Measurements from ENCODE around the gene COL4A1. TPM values are rescaled to one million over a fixed set of nuclear protein-coding genes. Genes with fewer than 3 reads are reported as not detected.
A peak's percentile ranks its signal among the peaks of the same experiment; 100 is the strongest.

Gene COL4A1
- total and polyA plus RNA-seq, 2 experiments from 2014 or later = 184 to 519 TPM

- peaks cover 21% of the 10 kb centered on the region for H3F3A ChIP-seq (ENCODE audit: insufficient read depth)
- peaks cover 24% of the 10 kb centered on the region for H3K79me2 ChIP-seq (ENCODE audit: insufficient read depth)
- peak overlapping the region; percentile 46 for H3K4me2 ChIP-seq (ENCODE audit: unreplicated experiment)
- H3K4me1 ChIP-seq (ENCODE audit: insufficient read depth) = peaks cover 15% of the 10 kb centered on the region
- H3K27ac ChIP-seq = peak overlapping the region; percentile 63
- H3K36me3 ChIP-seq (ENCODE audit: low read depth) = no peaks in the 10 kb centered on the region
- no peaks in the 10 kb centered on the region for H3K9me2 ChIP-seq (ENCODE audit: insufficient read depth)
- no peak overlapping the region for H3K4me3 ChIP-seq
- DNase-seq = no peak
- H3K9me3 ChIP-seq (ENCODE audit: low read depth) = no peaks in the 10 kb centered on the region
- no peak for TF ChIP-seq EZH2 (IDR thresholded peaks at IDR 0.05; ENCODE audit: insufficient read depth, poor library complexity, severe bottlenecking)
- no peak for TF ChIP-seq EZH2phosphoT487 (IDR thresholded peaks at IDR 0.05; ENCODE audit: insufficient read depth, low read depth)
- no peaks in the 10 kb centered on the region for H3K27me3 ChIP-seq (replicated peaks; ENCODE audit: insufficient read depth)
- WGBS, 2 experiments (ENCODE audit: low coverage in 1 of 2, low lambda C conversion rate in 2 of 2, missing lambda C conversion rate in 2 of 2) = 86 to 87% methylated on average over 9 of the region's 9 CpGs
- no peaks in the 10 kb centered on the region for H4K20me1 ChIP-seq (ENCODE audit: insufficient read depth)
- in situ Hi-C loops (cut with MboI) = no loop called here
- peak overlapping the region; percentile 40 for H3K9ac ChIP-seq
- peak overlapping the region; percentile 38; the same call in 1 of the 2 replicates for H2AFZ ChIP-seq
Observed at GRCh38 chr13:110339975-110340550, 33.1 kb upstream of the COL4A1 start.

- no peaks in the 10 kb centered on the region for H3K9me3 ChIP-seq (ENCODE audit: low read depth)
- no peak overlapping the region for H3K4me3 ChIP-seq
- whole genome bisulfite sequencing, 2 experiments (ENCODE audit: low coverage in 1 of 2, low lambda C conversion rate in 2 of 2, missing lambda C conversion rate in 2 of 2) = 87 to 91% methylated on average over 5 to 6 of the region's 6 CpGs
- peaks cover 24% of the 10 kb centered on the region for H3K79me2 ChIP-seq (ENCODE audit: insufficient read depth)
- H3K9ac ChIP-seq = 0 out of 2 replicates have a peak overlapping the region, but pooled peaks have one; percentile 54
- H3K4me1 ChIP-seq (ENCODE audit: insufficient read depth) = peaks cover 15% of the 10 kb centered on the region
- H3K36me3 ChIP-seq (ENCODE audit: low read depth) = no peaks in the 10 kb centered on the region
- in situ Hi-C loops (cut with MboI) = no loop called here
- H3K9me2 ChIP-seq (ENCODE audit: insufficient read depth) = no peaks in the 10 kb centered on the region
- no peak overlapping the region for H3K4me2 ChIP-seq (ENCODE audit: unreplicated experiment)
- no peak for DNase-seq
- no peaks in the 10 kb centered on the region for H4K20me1 ChIP-seq (ENCODE audit: insufficient read depth)
- H3K27me3 ChIP-seq (replicated peaks; ENCODE audit: insufficient read depth) = no peaks in the 10 kb centered on the region
- TF ChIP-seq EZH2phosphoT487 (IDR thresholded peaks at IDR 0.05; ENCODE audit: insufficient read depth, low read depth) (no peak), EZH2 (IDR thresholded peaks at IDR 0.05; ENCODE audit: insufficient read depth, poor library complexity, severe bottlenecking) (no peak)
- no peak overlapping the region for H2AFZ ChIP-seq
- H3F3A ChIP-seq (ENCODE audit: insufficient read depth) = peaks cover 24% of the 10 kb centered on the region
- peak overlapping the region; percentile 52; the same call in 1 of the 2 replicates for H3K27ac ChIP-seq
Observed at GRCh38 chr13:110339263-110339662, 32.3 kb upstream of the COL4A1 start.

- no peaks in the 10 kb centered on the region for H3K27me3 ChIP-seq (replicated peaks; ENCODE audit: insufficient read depth)
- H3K4me2 ChIP-seq (ENCODE audit: unreplicated experiment) = peak overlapping the region; percentile 54
- no peaks in the 10 kb centered on the region for H3K9me3 ChIP-seq (ENCODE audit: low read depth)
- H3F3A ChIP-seq (ENCODE audit: insufficient read depth) = peaks cover 24% of the 10 kb centered on the region
- peaks cover 15% of the 10 kb centered on the region for H3K4me1 ChIP-seq (ENCODE audit: insufficient read depth)
- H4K20me1 ChIP-seq (ENCODE audit: insufficient read depth) = no peaks in the 10 kb centered on the region
- no peaks in the 10 kb centered on the region for H3K36me3 ChIP-seq (ENCODE audit: low read depth)
- peaks cover 30% of the 10 kb centered on the region for H3K79me2 ChIP-seq (ENCODE audit: insufficient read depth)
- peak overlapping the region; percentile 52 for H3K27ac ChIP-seq
- peak; percentile 41 for DNase-seq
- WGBS, 2 experiments (ENCODE audit: low coverage in 1 of 2, low lambda C conversion rate in 2 of 2, missing lambda C conversion rate in 2 of 2) = 35 to 38% methylated on average over 13 of the region's 13 CpGs
- peak overlapping the region; percentile 68 for H2AFZ ChIP-seq
- no peaks in the 10 kb centered on the region for H3K9me2 ChIP-seq (ENCODE audit: insufficient read depth)
- peak overlapping the region; percentile 54 for H3K9ac ChIP-seq
- H3K4me3 ChIP-seq = 0 out of 2 replicates have a peak overlapping the region, but pooled peaks have one; percentile 3
- in situ Hi-C loops (cut with MboI) = no loop called here
- no peak for TF ChIP-seq EZH2phosphoT487 (IDR thresholded peaks at IDR 0.05; ENCODE audit: insufficient read depth, low read depth)
- no peak for TF ChIP-seq EZH2 (IDR thresholded peaks at IDR 0.05; ENCODE audit: insufficient read depth, poor library complexity, severe bottlenecking)
Observed at GRCh38 chr13:110338441-110339101, 31.6 kb upstream of the COL4A1 start.

GRCh38 chr13:110337247-110337646, 30.3 kb upstream of the COL4A1 start:
- no peak for DNase-seq
- peaks cover 42% of the 10 kb centered on the region for H3K79me2 ChIP-seq (ENCODE audit: insufficient read depth)

More at GRCh38 chr13:110337247-110337646, 30.3 kb upstream of the COL4A1 start:
- H2AFZ ChIP-seq = no peak overlapping the region
- no peak overlapping the region for H3K4me2 ChIP-seq (ENCODE audit: unreplicated experiment)
- no peaks in the 10 kb centered on the region for H3K27me3 ChIP-seq (replicated peaks; ENCODE audit: insufficient read depth)
- no peak overlapping the region for H3K4me3 ChIP-seq
- no peak overlapping the region for H3K27ac ChIP-seq
- peaks cover 15% of the 10 kb centered on the region for H3K4me1 ChIP-seq (ENCODE audit: insufficient read depth)
- H4K20me1 ChIP-seq (ENCODE audit: insufficient read depth) = no peaks in the 10 kb centered on the region
- in situ Hi-C loops (cut with MboI) = no loop called here
- no peaks in the 10 kb centered on the region for H3K36me3 ChIP-seq (ENCODE audit: low read depth)
- H3K9me3 ChIP-seq (ENCODE audit: low read depth) = no peaks in the 10 kb centered on the region
- H3K9ac ChIP-seq = no peak overlapping the region
- peaks cover 26% of the 10 kb centered on the region for H3F3A ChIP-seq (ENCODE audit: insufficient read depth)
- WGBS, 2 experiments (ENCODE audit: low coverage in 1 of 2, low lambda C conversion rate in 2 of 2, missing lambda C conversion rate in 2 of 2) = 95 to 97% methylated on average over 7 of the region's 7 CpGs
- H3K9me2 ChIP-seq (ENCODE audit: insufficient read depth) = no peaks in the 10 kb centered on the region
- no peak for TF ChIP-seq EZH2 (IDR thresholded peaks at IDR 0.05; ENCODE audit: insufficient read depth, poor library complexity, severe bottlenecking)

Measured in GM23248 (cell line).